ENCODE measurements around the gene FOXO3.
"Not testable (repeated sequence)": the region's sequence is repeated elsewhere in the genome, so short reads cannot be mapped to it uniquely, and the experiment has no call there.

The FOXO3 gene

DNA sequence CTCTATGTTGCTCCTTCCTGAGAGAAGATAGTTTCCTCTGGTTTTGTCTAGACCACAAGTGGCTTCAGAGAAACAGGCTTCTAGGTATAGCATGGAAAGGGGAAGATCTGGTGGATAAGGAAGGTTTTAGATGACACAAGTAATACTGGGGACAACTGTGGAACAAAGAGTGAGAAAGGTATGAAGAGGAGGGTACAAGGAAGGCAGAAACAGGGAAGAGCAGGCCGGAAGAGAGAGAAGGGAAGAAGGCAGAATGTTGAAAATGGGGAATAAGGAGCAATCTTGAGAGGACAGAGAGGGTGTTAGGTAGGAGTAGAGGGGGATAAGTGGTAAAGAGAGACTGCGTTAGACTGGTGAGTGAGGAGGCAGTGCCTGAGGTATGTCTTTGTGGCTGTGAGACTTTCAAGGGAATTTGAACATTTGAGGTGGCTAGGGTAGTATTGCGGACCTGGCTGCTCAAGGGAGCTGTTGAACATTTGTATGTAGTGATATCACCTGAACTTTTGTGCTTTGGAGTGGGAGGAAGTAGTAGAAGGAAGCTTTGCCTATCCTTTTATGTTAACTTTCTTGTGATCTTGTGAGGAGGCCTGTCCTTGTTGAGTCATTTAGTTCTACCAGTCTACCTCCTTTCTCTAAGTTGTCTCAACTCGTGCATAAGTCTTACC lies 69.5 kb downstream of the FOXO3 start:
- no peak for DNase-seq (ENCODE audit: low read depth)

DNA sequence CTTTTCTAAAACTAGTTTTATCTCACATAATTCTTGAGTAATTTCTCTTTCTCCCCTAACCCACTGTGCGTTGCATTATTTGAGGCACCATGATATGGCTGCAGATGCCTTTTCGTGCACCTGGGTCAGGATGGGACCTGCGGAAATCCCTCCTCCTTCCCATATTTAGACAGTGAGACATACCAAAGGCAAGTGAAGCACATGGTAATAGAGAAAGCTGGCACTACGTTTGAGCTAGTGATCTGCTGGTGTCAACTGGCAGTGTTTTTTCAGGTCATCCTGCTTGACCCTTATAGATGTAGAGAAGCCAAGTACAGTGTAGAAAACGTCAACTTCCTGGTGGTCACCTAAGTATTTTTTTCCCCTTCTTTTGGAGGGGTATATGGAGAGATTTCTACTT lies 71.7 kb downstream of the FOXO3 start:
- no peak for DNase-seq (ENCODE audit: low read depth)

DNA sequence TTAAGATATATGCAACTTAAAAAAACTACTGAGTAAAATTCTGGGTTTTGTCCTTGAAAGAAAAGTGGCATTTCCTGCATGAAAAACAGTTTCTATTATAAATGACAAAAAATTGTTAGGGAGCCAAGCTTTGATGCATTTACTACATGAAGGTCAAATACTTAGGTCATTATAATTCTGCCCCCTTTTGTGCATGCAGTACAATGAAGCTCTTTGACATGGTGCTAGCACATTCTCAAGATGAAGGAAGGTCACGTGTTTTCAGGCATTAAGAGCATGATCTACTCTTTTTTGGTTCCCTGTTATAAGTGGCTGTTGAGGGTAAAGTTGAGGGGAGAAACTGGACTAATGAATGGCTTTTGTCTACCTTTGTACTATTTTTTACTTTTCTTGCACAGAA lies 72.7 kb downstream of the FOXO3 start:
- DNase-seq (ENCODE audit: low read depth), result no peak

DNA sequence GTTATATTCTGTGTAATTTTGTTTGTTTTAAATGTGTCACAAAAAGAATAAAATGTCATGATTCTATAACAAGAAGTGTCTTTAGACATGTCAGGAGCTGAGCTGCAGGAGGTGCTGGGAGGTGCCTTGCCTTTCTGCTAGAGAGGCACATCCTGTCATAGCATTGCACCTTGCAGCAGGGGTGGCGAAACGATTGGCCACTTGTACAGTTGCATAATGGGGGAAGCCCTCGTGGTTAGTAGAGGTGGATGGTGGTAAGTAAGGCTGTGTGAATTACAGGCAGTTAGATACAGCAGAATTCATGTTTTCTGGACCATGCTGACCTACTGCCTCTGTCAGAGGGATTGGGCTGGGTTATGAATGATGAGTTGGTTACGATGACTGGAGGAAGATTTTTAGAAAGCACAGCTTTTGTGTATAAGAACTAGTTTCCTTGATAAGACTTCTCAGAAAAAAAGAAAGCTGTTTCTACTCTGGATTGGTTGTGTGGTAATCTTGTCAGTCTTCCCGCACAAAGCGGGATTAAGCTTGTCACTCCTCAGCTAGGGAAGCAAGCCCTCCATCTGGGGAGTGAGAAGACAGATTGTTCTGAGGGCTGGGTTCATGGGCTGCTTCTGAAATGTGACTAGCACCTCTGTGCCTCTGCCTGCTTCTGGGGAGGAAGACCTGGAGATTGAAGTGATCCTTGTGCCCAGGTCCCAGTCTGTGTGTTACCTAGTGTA lies 74.9 kb downstream of the FOXO3 start:
- peak; percentile 32 for DNase-seq (ENCODE audit: low read depth)

DNA sequence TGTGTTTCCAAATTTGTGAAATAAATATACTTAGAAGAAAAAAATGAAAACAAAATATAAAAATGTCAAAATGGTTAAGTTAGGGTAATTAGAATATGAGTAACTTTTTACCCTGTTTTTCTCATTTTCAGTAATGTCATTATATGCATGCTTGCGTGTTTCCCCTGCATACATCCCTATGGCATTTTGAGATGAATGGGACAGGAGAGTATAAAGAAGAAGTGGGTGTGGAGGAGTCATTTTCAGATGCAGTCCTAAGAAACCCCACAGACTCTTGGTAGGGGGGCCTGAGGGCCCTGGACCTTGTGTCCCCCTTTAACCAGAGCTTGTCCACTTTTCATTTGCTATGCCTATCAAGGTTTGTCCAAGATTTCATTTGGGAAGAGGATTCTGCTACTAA lies 77.2 kb downstream of the FOXO3 start:
- no peak for DNase-seq (ENCODE audit: low read depth)

DNA sequence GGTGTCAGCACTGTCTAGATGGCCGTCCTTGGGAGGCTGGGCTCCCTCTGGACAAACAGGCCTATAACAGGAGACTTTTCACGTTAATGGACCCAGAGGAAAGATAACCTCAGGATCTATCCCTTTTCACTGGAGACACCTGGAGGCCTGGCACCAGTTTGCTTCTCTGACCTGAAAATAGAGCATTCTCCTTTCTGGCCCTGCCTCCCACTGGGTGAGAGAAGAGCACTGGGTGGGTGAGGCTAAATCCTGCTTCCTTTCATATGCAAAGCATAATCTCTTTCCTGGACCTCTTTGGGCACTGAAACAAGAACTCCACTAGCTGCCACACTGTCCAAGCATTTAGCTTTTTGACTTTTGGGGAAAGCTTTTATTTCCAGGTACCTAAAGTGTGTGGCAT lies 78.3 kb downstream of the FOXO3 start:
- DNase-seq (ENCODE audit: low read depth), result no peak

DNA sequence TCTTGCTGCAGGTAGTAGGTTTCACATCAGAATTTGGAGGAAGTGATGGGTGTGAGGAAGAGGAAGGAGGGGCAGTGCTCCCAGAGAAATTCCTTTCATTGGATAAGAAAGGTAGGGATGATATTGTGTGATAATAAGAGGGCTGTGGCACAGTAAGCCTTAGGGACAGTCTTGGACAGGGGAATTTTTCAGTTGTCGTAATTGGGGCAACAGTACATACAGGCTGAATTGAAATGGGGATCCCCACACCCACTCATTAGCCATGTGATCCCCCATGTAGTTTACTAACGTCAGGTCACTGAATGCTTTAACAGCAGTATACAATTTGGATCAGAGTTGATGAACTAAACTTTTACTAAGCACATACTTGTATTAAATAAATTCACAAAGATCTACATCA lies 79.4 kb downstream of the FOXO3 start:
- DNase-seq (ENCODE audit: low read depth), result no peak

DNA sequence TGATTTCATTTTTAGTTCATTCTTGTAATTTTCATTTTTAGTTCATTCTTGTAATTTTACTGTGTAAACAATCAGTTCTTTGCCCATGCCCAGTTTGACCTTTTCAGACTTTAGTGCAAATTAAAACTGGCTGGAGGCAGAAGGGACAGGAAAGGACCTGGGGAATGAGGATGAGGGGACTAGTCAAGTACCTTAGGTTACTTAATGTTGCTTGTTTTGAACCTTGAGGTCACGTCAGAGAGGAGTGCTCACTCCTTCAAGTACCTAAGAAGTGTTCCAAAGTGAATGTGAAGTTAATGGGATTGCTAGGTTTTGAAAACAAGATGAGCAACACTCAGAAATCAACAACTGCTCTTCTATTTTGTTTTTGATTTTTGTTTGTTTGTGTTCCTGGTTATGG lies 82.5 kb downstream of the FOXO3 start:
- no peak for DNase-seq (ENCODE audit: low read depth)

DNA sequence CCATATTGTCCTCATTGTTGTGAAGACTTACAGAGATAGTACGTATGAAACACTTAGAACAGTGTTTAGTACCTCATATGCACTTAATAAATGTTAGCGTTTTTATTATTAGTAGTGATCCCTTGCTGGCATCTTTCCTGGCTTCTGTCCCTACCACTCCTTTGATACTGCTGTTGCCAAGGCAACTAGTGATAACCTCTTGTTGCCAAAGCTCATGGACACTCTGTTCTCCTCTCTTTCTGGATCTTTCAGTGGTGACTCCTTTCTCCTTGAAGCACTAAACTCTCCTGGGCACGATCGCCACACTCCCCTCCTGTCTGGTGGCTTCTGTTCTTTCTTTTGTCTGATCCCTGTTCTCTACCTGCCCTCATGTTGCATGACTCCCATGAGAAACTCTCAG lies 83.5 kb downstream of the FOXO3 start:
- DNase-seq (ENCODE audit: low read depth), result no peak

DNA sequence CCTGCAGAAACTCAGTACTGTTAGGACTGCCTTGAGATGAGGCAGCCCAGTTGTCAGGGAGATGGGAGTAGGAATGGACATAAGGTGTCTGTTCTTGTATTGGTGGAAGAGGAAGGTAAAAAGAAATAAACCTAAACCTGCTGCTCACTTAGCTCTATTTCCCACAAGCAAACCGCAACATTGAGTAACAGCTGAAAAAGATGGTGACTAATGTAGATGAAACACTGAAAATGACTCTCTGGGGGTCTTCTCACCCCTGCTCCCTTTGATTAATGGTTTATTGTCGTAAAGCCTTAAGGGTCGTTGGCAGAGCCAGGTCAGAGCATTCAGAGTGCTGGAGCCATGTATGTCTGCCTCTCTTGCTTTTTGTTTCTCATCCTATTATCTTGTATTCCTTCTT lies 87.5 kb downstream of the FOXO3 start:
- no peak for DNase-seq (ENCODE audit: low read depth)

DNA sequence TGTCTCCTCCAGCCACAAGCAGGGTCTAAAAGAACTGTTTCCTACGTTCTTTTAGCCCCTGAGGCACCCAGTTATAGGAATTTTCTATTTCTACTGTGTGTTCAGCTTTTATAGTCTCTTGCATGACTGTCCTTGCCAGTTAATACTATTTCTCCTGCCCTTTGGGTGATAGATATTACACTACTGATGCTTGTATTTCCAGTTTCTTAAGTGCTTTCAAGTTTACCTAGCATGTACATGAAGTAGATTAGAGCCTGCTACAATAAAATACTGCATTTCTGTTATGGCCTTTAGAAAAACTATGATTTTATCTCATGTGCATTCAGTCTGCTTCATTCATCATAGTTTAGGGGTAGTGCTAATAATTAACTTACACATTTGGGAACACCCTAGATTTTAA lies 89.6 kb downstream of the FOXO3 start:
- no peak for DNase-seq (ENCODE audit: low read depth)

DNA sequence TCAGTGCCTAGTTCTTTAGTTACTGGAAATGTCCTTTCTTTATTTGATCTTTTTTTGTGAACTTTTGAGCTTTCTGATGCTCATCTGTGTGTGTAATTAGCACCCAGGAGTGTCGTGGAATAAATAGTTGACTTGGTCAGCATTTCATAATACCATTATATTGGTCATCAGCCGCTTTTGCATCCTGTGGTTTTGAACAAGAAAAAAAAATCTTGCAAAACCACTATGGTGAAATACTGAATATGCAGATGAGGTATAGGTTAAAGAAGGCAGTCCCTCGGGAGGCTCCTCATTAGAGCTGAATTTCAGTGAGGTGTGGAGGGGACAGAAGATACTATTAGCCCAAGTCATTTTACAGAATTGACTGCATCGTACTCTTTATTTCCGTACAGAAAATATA lies 90.1 kb downstream of the FOXO3 start:
- DNase-seq (ENCODE audit: low read depth), result no peak

DNA sequence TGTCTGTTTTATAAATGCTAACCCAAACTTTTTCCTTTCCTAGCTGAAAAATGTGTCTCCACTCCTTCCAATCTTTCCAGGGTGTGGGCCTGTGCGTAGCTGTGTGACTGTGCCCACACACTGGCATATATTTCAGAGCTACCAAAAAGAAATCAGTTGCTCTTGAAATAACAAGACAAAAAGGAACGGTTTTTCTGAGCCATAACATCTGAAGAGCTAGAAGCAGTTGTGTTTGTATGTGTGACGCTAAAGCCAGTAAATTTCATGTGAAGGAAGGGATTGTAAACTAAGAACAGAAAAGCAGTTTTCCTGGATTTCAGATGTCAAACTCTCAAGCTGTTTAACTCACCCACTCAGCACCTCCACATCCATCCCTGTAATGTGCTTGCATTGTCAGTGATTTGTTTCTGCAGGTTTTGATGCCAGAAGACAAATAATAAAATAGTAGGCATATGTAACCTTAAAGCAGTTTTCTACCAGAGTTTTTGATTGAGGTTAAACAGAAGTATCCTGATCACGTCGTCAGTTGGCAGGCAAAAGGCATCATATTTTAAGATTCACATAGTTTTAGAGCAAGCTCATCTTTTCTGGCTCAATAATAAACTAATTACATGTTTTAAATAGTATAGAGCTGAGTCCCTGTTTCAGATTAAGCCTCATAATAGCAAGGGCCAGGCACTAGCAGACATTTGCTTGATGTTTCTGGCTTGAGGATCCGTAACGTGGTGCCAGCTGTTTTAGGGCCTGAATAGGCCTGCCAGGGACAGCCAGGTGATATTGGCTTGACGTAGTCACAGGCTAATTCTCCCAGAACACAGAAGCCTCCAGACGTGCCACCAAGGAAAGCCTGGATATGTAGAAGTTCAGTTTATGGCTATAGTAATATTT lies 90.9 kb downstream of the FOXO3 start:
- DNase-seq (ENCODE audit: low read depth), result no peak

DNA sequence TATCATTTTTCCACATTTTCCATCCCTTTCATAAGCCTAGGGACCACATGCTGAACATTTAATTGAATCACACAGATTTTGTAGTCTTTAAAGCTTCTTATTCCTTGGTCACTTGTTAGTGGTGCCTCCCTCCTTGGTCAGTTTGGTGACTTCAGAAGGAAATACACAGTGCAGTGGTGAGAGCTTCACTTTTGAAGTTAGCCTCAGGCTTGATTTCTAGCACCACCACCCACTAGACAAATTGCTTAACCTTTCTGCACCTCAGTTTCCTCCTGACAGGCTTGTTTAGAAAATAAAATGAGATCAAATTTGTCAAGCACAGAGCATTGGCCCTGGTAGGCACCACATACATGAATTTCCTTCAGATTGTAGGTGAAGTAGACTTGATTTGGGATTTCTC lies 91.7 kb downstream of the FOXO3 start:
- no peak for DNase-seq (ENCODE audit: low read depth)

DNA sequence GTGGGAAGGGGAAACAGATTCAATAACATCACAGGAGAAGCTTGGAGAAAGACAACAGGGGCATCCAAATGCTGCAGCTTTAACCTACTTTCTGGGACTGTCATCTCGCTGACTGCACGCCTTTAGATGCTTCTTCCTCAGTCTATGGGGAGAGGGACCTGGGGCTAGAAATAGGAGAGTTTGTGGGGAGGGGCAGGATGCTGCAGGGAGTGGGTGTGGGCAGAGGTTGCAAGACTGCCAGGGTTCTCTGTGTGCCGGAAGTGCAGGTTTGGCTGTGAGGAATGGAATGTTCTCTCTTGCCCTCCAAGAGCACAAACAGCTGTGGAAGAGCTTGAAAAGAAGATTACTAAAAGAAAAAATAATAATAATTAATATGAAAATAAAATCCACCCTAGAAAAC lies 93.2 kb downstream of the FOXO3 start:
- no peak for DNase-seq (ENCODE audit: low read depth)

DNA sequence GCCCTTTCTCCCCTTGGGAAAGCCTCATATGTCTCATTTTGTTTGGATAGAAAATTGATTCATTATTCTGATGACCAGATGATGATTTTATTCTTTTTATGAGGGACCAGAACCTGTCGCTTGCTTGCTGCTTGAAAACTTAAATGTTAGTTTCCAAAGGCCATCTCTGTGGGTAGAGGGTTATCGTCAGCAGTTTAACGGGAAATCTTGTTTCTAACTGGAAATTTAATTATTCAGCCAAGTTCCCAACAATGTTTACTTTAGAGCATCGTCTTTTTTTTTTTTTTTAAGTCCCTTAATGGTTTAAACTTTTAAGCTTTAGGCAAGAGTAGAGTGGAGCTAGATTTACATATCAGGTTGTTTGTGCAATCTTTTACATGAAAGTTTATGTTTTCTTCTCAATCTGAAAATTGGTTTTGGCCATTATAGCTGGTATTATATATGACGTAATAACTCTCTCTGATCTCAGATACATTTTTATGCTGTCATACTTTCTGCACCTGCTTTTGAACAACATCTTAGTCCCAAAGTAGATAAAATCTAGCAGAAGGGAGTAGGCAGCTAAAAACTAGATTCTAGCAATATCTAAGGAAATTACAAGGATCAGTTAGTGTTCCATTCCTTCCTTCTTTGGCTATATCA lies 93.9 kb downstream of the FOXO3 start:
- no peak for DNase-seq (ENCODE audit: low read depth)

DNA sequence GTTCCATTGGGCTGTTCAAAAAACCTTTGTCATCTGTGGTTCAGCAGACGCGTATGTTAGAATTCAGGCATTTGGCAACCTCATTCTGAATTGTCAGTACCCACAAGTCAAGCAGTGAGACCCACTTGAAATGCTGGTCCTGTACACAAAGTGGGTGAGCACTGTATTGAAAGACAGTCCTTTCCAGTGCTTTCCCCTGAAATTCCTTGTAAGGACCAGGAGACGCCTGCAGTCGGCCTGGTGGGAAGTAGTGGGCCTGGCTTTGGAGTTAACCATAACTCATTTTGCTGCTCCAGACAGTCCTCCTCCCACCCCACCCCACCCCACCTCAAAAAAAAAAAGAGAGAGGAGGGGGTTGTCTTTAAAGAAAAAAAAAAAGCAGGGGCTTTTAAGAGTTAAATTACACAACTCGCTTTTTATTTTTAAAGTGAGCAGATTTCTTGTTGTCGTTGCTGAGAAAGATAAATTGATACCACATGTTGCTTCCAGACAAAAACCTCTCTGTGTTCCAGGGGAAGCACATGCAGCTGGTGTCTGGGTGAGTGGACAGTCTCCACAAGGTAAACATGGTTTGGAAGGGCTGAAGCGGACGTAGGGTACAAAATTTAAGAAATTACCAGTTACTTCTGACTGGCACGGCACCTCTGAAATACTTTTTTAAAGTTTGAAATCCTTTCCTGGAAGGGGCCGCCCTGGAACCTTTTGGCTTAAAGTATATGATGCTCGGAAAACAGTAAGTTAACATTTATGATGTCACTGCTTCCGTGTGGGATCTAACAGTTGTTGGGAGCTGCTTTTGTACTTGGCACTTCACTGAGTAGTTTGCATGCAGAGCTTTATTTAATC lies 95.3 kb downstream of the FOXO3 start:
- DNase-seq (ENCODE audit: low read depth), result no peak

DNA sequence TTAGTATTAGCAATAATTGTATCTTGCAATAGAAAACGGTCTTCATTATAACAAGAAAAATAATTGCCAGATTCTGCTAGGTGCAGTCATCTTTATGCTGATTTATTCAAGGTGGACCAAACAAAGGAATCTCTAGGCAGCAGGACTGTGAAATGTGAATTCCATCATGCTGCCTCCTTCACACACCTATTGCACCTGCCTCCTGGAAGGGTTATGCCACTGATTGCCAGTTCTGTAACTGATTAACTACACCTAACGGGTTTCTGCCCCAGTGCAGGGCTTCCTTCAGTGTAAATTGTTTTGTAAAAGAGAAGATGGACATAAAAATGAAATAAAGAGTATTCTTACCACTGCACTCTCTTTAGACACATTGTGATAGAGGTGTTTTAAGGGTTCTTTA lies 96.1 kb downstream of the FOXO3 start:
- no peak for DNase-seq (ENCODE audit: low read depth)

DNA sequence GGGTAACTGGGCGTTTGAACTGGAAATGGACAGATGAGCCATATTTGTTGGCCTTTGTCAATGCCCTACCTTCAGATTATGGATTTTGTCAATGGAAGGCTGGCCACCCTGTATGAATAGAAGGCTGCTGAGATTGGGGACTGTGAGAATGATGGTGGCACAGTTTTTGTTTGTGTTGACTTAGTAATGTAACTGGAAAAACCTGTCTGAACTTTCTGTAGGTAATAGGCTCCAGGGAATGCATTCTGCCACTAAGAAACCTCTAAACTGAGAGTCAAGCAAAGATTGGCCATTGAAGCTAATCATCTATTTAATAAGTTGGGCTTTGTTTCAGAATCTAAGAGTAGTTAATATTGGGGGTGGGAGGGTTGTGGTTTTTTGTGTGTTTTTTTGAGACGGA lies 97.5 kb downstream of the FOXO3 start:
- DNase-seq (ENCODE audit: low read depth), result no peak

DNA sequence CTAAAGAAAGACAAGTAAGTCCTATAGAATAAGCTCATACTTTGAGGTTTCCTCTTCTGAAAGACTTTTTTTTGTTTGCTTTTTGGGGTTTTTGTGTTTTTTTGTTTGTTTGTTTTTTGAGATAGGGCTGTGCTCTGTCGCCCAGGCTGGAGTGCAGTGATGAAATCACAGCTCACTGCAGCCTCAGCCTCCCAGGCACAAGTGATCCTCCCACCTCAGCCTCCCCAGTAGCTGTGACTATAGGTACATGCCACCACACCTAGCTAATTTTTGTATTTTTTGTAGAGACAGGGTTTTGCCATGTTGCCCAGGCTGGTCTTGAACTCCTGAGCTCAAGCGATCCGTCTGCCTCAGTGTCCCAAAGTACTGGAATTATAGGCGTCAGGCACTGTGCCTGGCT lies 98.1 kb downstream of the FOXO3 start:
- DNase-seq (ENCODE audit: low read depth), result not testable (repeated sequence)

DNA sequence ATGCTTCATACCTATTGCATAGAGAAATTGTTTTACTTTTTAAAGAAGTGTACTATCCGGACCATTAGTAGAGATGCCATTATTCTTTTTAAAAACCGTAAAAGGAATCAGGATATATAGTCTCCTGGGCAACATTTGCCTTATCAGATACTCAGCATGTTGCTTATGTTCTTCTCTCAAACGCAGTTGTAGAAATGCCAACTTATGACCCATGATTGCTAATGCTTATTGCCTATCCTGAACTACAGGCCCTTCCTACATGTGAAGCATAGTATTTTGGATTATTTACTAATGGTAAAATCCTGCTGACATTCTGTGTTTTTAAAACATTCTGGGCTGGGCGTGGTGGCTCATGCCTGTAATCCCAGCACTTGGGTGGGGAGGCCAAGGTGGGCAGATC lies 99.5 kb downstream of the FOXO3 start:
- DNase-seq (ENCODE audit: low read depth), result no peak

DNA sequence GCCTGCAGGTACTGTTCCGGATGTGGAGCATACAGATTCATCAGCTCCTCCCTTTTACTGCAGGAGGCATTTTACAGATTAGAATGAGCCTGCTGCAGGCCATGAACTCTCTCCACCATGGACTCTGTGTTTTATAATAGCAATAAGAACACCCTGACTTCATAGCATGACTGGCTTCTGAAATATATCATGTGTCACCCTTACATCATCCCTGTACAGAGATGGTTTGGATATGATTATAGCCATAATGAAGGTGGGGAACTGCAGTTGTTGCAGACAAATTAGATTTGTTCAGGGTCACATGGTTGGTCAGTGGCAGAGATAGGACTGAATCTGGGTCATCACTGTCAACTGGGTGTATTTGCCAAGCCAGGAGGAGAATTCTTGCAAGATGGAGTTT lies 100.7 kb downstream of the FOXO3 start:
- no peak for DNase-seq (ENCODE audit: low read depth)

All from stimulated activated CD8-positive, alpha-beta memory T cell treated with anti-CD3 and anti-CD28 coated beads, Interleukin-4, amount 100 ng/mL, for 24 hours (primary cell).